GDM1 (cell line): ENCODE results near the gene APP.
"Not testable (repeated sequence)": the region's sequence is repeated elsewhere in the genome, so short reads cannot be mapped to it uniquely, and the experiment has no call there.

Source experiments
- DNase-seq: peaks from one replicate; lab custom pipeline; 2025; lab: John Stamatoyannopoulos, UW

The APP gene

DNA sequence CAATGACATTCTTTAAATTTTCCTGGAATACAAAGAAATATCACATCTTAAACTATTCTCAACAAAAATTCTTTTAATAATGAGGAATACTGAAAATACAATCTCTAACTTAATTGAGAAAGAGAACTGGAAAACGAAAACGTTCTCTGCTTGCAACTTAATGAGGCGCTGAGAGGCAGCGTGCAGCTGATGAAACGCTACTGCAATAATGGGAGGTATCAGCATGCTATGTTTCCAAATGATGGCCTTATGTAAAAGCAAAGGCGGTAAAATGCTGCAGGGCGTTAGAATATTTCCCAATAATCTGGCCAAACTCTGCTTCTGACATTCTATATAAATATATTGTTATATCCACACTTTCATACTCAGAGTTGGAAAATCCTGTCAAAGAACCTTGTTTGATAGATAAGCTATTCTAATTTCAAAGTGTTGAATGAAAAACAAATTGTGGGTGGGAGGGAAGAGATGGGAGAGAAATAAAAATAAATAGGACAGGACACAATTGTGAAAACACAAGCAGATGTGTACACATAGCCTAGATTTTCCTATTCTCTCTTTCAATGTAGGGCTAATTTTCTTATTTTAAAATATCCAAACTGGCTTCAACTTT is 70.9 kb downstream of the APP start:
- DNase-seq: no peak

DNA sequence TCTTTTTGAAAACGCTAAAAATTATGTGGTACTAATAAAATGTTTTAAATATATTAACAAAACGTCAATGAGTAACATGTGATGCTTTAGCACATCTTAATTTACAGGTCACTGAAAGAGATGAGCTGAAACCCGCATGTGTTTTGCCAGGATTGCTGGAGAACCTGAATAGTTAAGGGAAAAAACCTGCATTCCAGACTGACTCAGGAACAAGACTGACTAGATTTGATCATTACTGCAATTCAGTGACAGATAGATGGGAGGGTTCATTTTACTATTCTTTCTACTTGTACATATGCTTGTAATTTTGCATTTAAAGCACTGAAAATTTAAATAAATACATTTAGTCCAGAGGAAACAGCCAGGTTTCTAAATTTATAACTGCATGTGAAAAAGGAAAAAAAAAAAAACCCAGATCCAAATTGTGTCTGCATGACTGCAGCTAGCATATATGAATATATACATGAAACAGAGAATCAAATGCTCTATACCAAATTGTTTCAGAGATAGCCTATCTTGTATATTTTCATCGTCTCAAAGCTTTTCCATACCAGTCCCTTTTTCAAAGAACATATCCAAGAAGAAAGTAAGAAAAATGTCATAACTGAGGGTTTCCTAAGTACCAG is 71.7 kb downstream of the APP start:
- DNase-seq: no peak

DNA sequence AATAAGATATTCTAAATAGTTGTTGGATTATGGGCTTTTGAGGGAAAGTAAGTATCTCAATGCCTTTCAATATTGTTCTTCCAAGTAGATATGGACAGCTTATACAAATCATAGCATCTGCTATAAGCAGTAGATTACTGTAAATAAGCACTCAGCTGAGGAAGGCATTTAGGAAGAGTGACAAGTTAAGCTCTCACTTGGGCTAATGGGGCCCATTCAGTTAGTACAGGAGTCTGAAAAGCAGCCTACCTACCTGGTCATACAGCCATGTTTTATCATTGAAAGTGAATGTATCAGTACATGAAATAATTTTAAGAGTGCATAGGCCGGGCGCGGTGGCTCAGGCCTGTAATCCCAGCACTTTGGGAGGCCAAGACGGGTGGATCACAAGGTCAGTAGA is 73.1 kb downstream of the APP start:
- DNase-seq: no peak

DNA sequence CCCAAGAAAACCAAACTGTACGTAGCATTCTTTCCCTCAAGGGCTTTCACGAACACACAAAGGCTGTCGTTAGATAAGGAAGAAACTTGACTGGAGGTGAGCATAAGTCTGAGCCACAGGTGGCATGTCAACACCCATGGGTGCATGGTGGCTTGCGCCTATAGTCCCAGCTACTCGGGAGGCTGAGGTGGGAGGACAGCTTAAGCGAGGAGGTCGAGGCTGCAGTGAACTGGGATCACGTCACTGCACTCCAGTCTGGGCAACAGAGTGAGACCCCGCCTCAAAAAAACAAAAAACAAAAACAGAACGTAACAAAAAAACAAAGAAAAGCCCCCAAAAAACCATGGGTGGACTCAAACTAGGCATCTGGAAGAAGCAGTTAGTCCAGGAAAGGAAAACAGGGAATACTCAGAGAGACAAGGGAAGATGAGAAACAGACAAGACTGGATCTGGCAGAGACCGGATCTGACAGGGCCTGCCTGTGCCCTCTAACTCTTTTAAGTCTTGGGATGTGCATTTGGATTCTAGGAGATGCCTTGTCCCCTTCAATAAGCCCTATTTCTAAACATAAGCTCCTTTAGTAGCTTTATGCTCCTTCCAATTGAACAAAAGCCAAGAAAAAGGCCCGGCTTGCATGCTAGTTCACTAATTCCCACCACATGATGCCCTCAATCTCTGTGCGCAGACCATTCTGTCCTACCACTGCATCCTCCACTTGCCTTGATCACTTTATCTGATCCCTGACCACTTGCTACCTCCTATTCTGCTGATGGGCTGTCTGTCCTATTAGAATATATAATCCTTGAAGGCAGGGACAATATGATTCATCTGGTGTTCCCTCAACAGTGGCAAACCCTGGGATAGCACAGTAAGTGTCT is 73.8 kb downstream of the APP start:
- no peak for DNase-seq

DNA sequence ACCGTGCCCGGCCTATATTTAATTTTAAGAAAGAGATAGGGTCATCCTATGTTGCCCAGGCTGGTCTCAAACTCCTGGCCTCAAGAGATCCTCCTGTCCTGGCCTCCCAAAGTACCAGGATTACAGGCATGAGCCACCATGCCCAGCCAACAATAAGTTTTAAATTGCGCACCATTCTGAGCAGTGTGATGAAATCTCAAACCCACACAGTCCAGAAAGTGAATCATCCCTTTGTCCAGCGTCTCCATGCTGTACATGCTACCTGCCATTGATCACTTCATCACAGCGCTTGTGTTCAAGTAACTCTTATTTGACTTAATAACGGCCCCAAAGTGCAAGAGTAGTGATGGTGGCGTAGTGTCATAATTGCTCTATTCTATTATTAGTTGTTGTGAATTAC is 75.4 kb downstream of the APP start:
- no peak for DNase-seq

DNA sequence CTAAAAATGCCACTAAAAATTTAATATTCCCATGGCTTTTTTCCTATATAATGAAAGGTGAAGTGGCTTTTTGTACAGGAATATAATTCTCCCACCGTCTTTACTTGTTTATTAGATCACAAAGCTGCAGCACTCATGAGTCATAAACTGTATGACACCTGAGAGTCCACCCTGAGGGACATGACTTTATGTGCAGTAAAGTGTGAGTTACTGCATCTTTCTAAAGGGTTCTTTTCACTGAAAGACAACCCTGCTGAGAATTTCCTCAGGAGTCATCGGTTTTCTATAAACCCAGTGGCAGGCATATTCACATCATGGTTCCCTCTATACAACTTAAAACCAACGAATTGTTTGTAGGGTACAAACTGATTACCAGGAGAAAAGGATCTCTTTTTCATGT is 77.4 kb downstream of the APP start:
- DNase-seq: no peak

DNA sequence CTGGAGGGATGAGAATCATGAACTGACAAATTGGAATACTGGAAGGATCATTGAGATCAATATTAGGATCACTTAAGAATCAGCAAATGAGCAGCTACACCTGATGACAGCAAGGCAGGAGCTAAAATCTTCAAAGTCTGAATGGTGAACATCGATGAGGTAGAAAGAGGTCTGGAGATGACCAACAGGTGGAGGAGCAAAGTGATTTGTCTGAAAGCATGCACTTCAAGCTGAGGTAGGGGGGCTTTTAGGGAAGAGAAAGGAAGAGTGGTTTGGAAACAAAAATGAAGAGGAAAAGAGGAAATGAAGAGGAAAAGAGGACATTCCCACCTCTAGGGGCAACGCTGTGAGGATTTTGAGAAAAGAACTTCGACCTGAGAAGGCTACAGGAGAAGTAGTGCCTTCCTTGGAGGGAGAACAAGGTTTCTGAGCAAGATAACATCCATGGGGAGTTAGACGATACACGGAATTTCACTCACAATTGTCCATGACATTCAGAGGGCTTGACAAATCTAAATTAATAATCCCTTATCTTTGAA is 79.0 kb downstream of the APP start:
- no peak for DNase-seq

DNA sequence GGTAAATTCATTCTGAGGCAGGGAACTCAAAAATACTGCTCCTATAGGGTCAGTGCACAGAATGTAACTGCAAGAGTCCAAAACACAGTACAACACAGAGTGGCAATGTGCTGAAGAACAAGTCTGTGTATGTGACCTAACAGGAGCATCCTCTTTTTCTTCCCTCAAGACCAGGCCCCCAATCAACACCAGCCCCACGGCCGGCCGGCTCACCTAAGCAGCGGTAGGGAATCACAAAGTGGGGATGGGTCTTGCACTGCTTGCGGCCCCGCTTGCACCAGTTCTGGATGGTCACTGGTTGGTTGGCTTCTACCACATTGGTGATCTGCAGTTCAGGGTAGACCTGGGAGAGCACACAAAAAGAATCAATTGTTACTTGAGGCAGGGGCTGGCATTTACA is 80.8 kb downstream of the APP start:
- DNase-seq: no peak

DNA sequence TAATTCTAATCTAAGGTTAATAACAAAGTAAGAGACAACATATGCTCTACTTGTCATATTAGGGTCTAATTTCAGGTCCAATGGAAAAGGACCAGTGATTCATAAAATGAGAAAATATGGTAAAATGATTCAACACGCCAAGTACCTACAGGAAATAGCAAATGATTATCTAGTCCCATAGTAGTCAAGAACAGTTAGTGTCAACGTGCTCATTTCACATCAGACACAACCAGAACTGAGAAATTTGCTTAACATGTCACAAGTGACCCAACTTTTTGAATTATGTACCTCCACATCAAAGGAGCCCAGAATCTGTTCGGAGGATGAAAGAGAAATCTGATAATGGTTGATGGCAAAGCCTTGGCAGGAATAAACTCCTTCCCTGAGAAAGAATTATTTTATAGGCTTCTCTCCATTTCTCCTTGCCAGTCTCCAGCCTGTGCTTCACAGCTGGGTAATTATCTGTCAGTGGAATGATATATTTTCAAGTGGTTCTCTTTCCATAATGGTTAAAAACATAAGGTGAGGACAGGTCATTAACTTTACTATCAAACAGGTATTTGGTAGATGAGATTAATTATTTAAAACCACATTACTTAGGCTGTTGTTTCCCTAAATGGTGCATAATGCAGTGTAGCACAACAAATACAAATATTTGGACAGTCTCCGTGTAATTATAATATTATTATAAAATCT is 83.2 kb downstream of the APP start:
- DNase-seq: no peak

DNA sequence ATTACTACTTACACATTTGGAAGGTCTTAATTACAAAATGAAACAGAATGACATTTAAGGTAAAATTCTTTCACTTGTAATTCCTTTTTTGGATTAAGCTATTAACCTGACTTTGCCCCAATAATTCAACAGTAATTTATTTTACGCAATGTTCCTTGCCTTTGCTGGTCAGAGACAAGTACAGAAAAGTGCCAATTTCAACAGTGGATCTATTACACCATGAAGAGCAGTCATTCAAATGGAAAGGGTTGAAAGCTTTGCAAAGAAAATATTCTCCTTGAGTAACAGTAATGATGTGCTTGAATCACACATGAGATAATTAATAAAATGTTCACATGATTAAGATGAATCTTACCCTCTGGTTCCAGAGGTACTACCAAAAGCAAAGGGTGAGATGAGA is 84.7 kb downstream of the APP start:
- no peak for DNase-seq

DNA sequence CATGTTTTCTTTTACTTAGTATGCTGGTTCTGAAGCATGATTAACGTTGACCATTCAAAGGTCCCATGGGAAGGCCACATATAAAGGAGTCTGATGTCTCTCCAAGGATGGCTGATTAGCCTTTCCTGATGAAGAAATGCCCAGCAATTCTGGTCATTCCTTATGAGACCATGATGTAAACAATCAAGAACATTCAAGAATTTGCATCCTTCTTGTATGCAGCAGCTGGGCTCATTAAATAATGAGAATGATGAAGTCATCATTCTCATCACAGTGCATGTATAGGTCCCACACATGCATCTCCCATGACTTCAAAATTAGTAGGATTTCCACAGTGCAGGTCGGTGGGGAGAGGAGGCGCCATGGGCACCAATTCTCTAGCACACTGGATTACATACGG is 85.4 kb downstream of the APP start:
- DNase-seq: no peak

DNA sequence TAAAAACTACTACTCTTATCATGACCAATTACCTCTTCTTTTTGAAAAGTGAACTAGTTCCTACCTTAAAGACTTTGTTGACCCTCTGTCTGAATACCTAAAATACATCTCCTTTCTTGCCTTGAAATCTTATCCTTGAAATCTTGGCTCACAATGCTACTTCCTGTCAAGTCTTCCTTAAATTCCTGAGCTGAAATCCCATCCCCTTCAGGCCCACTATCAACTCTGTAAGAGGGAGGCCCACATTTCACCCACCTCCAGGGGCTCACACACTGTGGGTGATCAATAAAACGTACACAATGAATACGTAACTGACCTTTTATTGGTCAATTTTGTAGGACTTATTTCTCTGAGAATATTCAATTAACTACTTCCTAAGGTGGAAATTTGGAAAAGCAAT is 88.0 kb downstream of the APP start:
- DNase-seq: no peak

DNA sequence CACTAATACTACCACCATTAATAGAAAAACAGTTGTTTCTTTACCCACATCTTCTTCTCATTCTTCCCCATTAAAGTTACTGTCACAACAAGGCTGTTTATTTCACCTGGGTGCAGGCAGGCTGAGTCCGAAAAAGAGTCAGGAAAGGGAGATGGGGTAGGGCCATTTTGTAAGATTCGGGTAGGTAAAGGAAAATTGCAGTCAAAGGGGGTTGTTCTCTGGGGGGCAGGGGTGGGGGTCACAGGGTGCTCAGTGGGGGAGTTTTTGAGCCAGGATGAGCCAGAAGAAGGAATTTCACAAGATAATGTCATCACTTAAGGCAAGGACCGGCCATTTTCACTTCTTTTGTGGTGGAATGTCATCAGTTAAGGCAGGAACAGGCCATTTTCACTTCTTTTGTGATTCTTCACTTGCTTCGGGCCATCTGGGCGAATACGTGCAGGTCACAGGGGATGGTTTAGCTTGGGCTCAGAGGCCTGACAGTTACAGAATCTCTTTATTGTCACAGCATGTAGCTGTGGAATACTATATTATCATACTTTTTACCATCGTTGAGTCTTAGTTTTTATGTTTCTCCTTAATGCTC is 89.3 kb downstream of the APP start:
- DNase-seq: not testable (repeated sequence)

DNA sequence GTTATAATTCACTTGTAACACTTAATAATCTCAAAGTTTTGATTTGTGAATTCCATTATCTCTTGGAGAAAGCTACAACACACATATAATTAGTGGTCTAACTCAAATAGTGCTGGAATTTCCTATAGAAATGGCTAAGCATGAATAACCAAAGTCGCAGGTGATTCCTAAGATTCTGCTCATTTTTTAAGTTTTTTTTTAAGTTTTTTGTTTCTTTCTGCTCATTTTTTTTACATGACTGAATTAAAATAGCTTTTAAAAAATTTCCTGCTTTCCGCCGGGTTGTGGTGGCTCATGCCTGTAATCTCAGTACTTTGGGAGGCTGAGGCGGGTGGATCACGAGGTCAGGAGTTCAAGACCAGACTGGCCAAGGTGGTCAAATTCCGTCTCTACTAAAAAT is 90.4 kb downstream of the APP start:
- no peak for DNase-seq

DNA sequence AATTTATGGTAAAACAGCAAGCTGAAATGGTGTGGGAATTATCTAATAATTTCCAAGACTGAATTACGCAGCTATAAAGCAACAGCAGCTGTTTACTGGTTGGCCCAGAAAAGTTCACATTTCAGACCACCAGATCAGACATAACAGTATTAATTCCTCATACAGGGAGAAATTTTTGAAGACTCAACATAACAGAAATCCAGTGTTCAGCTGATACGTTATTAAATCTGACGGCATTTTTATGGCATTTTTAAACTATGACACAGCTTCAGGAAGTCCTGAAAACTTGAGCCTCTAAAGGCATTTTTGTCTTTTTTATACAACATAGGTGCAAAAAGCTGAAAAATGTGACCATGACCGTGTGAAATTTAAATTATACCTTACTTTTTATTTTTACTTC is 91.2 kb downstream of the APP start:
- DNase-seq: no peak

DNA sequence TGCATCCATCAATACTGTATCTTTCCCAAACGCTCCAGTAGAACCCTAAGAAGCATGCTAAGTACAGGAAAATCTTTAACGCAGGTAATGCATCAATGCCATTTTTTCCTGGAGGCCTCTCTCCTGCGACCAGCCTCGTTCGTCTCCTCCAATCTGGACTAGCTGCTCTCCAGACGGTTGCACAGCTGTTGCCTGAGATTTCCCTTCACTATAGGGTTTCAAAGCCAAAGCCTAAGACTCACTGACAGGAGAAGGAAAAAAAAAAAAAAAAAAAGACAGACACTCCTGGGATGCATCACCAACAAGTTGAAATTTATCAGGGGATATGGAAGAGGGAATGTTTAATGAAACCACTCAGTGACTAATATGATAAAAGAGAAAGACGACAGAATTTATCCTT is 93.0 kb downstream of the APP start:
- DNase-seq: no peak

DNA sequence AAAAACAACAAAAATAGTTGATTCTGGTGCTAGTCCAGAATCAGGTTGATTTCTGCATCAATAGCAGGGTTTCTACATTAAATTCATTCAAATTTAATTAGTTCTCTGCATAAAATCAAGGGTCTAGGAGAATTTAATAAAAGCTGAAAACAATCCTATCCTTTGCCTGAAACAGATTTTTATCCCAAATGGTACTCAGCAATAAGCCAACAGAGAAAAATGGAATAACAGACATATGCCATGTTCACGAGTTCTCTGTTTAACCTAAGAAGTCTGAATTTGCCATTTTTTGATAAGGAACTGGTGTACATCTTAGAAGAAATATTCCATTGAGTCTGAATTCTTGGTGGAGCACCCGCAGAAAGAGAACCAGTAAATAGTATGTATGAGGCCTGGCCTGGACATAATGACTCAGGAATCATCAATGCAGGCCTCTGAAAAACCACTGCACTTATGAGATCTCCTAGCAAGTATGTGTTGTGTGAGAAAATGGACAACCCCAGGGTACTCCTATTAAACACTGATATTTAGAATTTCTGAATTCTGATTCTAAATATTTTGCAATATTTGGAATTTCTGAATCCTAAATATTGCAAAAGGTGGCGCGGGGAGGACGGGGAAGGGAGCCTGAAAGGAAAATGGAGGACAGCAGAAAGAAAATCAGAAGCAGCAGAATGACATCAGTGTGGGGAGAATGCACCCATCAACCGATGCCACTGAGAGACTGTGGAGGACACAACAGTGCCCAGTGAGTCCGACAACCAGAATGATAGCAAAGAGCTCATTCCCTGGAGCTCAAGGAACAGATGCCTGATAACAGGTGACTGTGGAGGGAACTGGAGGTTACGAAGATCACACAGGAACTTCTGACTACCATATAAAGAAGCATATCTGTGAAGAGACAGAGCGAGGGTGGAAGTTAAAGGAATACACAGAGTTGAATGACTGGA is 97.6 kb downstream of the APP start:
- DNase-seq: no peak

DNA sequence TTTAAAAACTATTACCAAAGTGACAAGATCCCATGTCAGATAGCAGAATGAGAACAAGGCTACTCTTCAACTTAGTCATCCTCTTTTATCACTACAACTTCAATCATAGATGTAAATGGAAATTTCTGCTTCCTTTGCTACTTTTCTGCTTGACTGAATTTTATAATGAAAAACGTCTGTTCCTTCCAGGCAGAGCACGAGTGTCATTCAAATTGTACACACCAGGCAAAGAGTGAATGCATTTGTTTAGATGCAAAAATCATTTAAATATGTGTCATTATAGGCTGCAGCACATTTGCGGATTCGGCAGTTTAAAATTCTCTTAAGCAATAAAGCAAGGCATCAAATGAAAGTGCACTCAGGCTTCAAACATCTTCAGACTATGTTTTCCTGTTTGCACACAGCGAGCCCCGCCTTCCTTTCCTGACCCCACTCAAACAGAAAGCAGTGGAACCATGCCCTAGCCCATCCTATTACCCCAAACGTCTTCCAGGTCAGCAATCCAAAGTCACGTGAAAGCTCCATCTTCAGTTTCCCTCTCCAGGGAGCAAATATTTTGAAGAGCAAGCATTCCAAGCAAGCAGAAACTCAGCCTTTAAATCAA is 99.6 kb downstream of the APP start:
- DNase-seq: no peak

DNA sequence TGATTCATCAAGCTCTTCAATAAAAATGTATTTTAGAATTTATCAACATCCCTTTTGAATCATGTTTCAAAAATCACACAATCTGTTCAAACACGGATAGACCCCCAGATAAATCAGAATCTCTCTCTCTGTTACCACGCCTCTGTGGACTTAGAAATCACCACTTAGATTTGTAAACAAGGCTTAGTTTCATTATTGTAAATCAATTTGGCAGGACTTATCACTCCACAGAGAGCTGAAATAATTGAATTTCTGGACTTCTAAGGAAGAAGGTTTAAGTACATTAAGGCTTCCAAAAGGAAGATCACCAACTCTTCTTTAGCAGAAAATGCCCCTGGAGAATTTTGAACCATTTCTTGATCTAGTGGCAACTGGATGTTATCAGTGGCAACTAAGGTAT is 100.4 kb downstream of the APP start:
- DNase-seq: no peak

DNA sequence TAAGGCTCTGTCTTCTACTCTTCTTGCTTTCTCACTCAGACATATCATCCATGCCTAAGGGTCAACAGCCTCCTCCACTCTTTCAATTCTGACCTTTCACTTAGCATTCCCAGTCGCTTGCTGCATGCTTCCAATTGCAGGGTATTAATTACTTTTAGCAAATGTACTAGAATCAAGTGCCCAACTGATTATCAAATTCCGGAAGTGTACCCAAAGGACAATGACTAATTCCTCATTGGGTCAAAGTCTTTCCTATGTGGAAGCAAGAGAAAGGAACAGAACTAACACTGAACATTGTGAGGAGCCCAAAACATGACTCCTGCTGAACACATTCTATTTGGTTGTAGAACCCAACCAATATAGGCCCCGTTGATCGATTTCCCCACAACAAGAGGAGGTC is 101.8 kb downstream of the APP start:
- no peak for DNase-seq
